Panc1 (cell line): ENCODE measurements around the gene FBXL17. TPM values are rescaled to one million over a fixed set of nuclear protein-coding genes. Genes with fewer than 3 reads are reported as not detected.

Experiments used
- ATAC-seq: fragments of 200-7000 bp; cut with Tn5 transposase; 2 replicates; pipeline ENCODE4 v1.9.1; 2020; ENCODE audit warnings: mild to moderate bottlenecking, moderate library complexity
- BruUV-seq: library from RNA; stranded (reverse); fragments of 400-500 nt; replicated peaks from 2 replicates; lab custom pipeline; 2021; lab: Mats Ljungman, UMichigan
- CTCF ChIA-PET: fragments of 300-600 bp; sonication (Branson Sonifier 250); formaldehyde crosslinking; loops from one replicate; lab custom pipeline; 2022; ENCODE audit warnings: antibody characterized with exemption; lab: Charles Lee
- POLR2A ChIA-PET: fragments of 300-600 bp; sonication (Branson Sonifier 250); formaldehyde crosslinking; loops from one replicate; lab custom pipeline; 2022; ENCODE audit warnings: antibody characterized with exemption; lab: Charles Lee
- DNase-seq: peaks from one replicate; pipeline ENCODE4 v3.0.0-alpha.2; 2010; ENCODE audit warnings: low read depth, low spot score
- H3K27ac ChIP-seq: 2 replicates; pipeline ENCODE4 v1.5.1; 2011; ENCODE audit warnings: mild to moderate bottlenecking, low read length, inconsistent platforms
- H3K27me3 ChIP-seq: fragments of 200-500 bp; sonication (Bioruptor generic); 2 replicates; pipeline ENCODE4 v1.6.0; 2014; ENCODE audit warnings: low read length, inconsistent platforms; ENCODE audit not compliant: control insufficient read depth, insufficient read depth
- H3K36me3 ChIP-seq: fragments of 200-500 bp; sonication (Bioruptor generic); 2 replicates; pipeline ENCODE4 v1.5.1; 2014; ENCODE audit warnings: inconsistent platforms, mild to moderate bottlenecking, low read length, moderate library complexity; ENCODE audit not compliant: control insufficient read depth, insufficient read depth
- H3K4me1 ChIP-seq: 2 replicates; pipeline ENCODE4 v1.5.1; 2011; ENCODE audit warnings: inconsistent platforms, mild to moderate bottlenecking, low read length, moderate library complexity; ENCODE audit not compliant: control insufficient read depth, insufficient read depth
- H3K4me3 ChIP-seq, 2 experiments: 2 replicates each; pipeline ENCODE4 v1.5.1; 2011 to 2012; ENCODE audit warnings: low read depth in 2 of 2, low read length in 2 of 2, mild to moderate bottlenecking in 2 of 2, inconsistent platforms in 1 of 2, moderate library complexity in 1 of 2
- H3K9me3 ChIP-seq: fragments of 200-500 bp; sonication (Bioruptor generic); 2 replicates; pipeline ENCODE4 v1.5.1; 2014; ENCODE audit warnings: low read depth, mild to moderate bottlenecking, inconsistent platforms, low read length, moderate library complexity; ENCODE audit not compliant: control insufficient read depth, insufficient read depth
- CTCF ChIP-seq: fragments of 450-650 bp; IDR thresholded peaks from 2 replicates; pipeline ENCODE4 v1.5.1; 2017; ENCODE audit warnings: mild to moderate bottlenecking
- POLR2AphosphoS5 ChIP-seq: IDR thresholded peaks from 2 replicates; pipeline ENCODE4 v1.6.1; 2012; ENCODE audit warnings: mild to moderate bottlenecking, low read depth, low read length, moderate library complexity
- REST ChIP-seq, 2 experiments: IDR thresholded peaks; 2 replicates each; pipeline ENCODE4 v1.6.1; 2011 to 2012; ENCODE audit warnings: low read depth in 2 of 2, control low read depth in 1 of 2, low read length in 1 of 2, mild to moderate bottlenecking in 1 of 2, moderate library complexity in 1 of 2; ENCODE audit not compliant: insufficient read depth in 1 of 2
- SIN3A ChIP-seq: IDR thresholded peaks from 2 replicates; pipeline ENCODE4 v1.6.1; 2012; ENCODE audit warnings: low read depth, mild to moderate bottlenecking, low read length, moderate library complexity, borderline replicate concordance; ENCODE audit not compliant: insufficient read depth
- TCF7L2 ChIP-seq: IDR thresholded peaks from 2 replicates; pipeline ENCODE4 v1.6.1; 2011; ENCODE audit warnings: mild to moderate bottlenecking, low read depth, low read length, inconsistent platforms
- in situ Hi-C: cut with HindIII; loops from 2 replicates; pipeline ENCODE4 v1.10.0; 2016; ENCODE audit warnings: low sequenced_read_pairs, low pct_unique_long_range_greater_than_20kb
- intact Hi-C: fragments of 100-400 bp; cut with micrococcal nuclease; formaldehyde crosslinking; loops from one replicate; pipeline ENCODE4 v1.10.0; 2022; ENCODE audit not compliant: unreplicated experiment
- total RNA-seq: library from RNA; stranded (reverse); gene quantifications from one replicate; pipeline ENCODE4 v1.2.1, GENCODE V29; 2021; ENCODE audit not compliant: unreplicated experiment

The FBXL17 gene
- total RNA-seq, 1 experiment from 2014 or later: 17.4 TPM

- intact Hi-C loops: no loop called here
- ATAC-seq: no peak
- no peak for DNase-seq
- in situ Hi-C loops: no loop called here
- H3K9me3 ChIP-seq: no peaks in the 10 kb centered on the region
- no peak overlapping the region for H3K27ac ChIP-seq
- no peak for TF ChIP-seq POLR2AphosphoS5
- no peak for TF ChIP-seq TCF7L2
- TF ChIP-seq CTCF: no peak
- TF ChIP-seq SIN3A: no peak
- TF ChIP-seq REST (IDR thresholded peaks at IDR 0.05; ENCODE audit: insufficient read depth in 1 of 2, low read depth in 2 of 2, low read length in 1 of 2): no peak
- ChIA-PET POLR2A (no interaction called here), CTCF (no interaction called here)
- no TSS peak for BruUV-seq
- H3K4me3 ChIP-seq: no peak overlapping the region
- H3K4me1 ChIP-seq: no peaks in the 10 kb centered on the region
- H3K27me3 ChIP-seq: no peaks in the 10 kb centered on the region
- no peaks in the 10 kb centered on the region for H3K36me3 ChIP-seq
Measured at GRCh38 chr5:107919361-107919760, 462.5 kb downstream of the FBXL17 start.

GRCh38 chr5:107917983-107918382 is 463.9 kb downstream of the FBXL17 start:
- H3K4me1 ChIP-seq: no peaks in the 10 kb centered on the region
- H3K36me3 ChIP-seq: no peaks in the 10 kb centered on the region
- no peak overlapping the region for H3K27ac ChIP-seq
- no peak overlapping the region for H3K4me3 ChIP-seq
- H3K27me3 ChIP-seq: no peaks in the 10 kb centered on the region
- no peak for DNase-seq
- CTCF ChIA-PET: no interaction called here
- no peaks in the 10 kb centered on the region for H3K9me3 ChIP-seq
- intact Hi-C loops: no loop called here
- no peak for ATAC-seq
- BruUV-seq: no TSS peak
- POLR2A ChIA-PET: no interaction called here
- no peak for TF ChIP-seq CTCF
- TF ChIP-seq REST (IDR thresholded peaks at IDR 0.05; ENCODE audit: insufficient read depth in 1 of 2, low read depth in 2 of 2, low read length in 1 of 2): no peak
- TF ChIP-seq POLR2AphosphoS5: no peak
- TF ChIP-seq SIN3A: no peak
- TF ChIP-seq TCF7L2: no peak
- in situ Hi-C loops: no loop called here
